Suprapubic skin (tissue), 4 donors: Measurements from ENCODE around the gene UTRN. TPM values are rescaled to one million over a fixed set of nuclear protein-coding genes. Genes with fewer than 3 reads are reported as not detected.

Source experiments
- DNase-seq, 2 donors: peaks; one replicate each; pipeline ENCODE4 v3.0.0-alpha.2; 2019; ENCODE audit warnings: low spot score in 2 of 2
- H3K27ac ChIP-seq: fragments of 200-600 bp; sonication (generic); one replicate; pipeline ENCODE4 v1.5.1; 2019
- H3K27me3 ChIP-seq: fragments of 200-600 bp; sonication (generic); one replicate; pipeline ENCODE4 v1.5.1; 2019
- H3K36me3 ChIP-seq: fragments of 200-600 bp; sonication (generic); one replicate; pipeline ENCODE4 v1.5.1; 2019
- H3K4me1 ChIP-seq: fragments of 200-600 bp; sonication (generic); one replicate; pipeline ENCODE4 v1.5.1; 2019
- H3K4me3 ChIP-seq: fragments of 200-600 bp; sonication (generic); one replicate; pipeline ENCODE4 v1.5.1; 2019; ENCODE audit warnings: mild to moderate bottlenecking
- H3K9me3 ChIP-seq: fragments of 200-600 bp; sonication (generic); one replicate; pipeline ENCODE4 v1.5.1; 2019
- CTCF ChIP-seq, 2 donors: fragments of 200-600 bp in 1 of 2; fragments of 450-650 bp in 1 of 2; sonication (generic) in 1 of 2; IDR thresholded peaks; one replicate each; pipeline ENCODE4 v1.5.1; 2016 to 2019; ENCODE audit warnings: antibody characterized with exemption in 2 of 2, mild to moderate bottlenecking in 1 of 2, moderate library complexity in 1 of 2
- EP300 ChIP-seq: sonication (generic); formaldehyde crosslinking; IDR thresholded peaks from one replicate; pipeline ENCODE4 v1.6.1; 2017; ENCODE audit warnings: antibody characterized with exemption
- POLR2A ChIP-seq, 2 donors: fragments of 450-650 bp; IDR thresholded peaks; one replicate each; pipeline ENCODE4 v1.6.1; 2017; ENCODE audit warnings: antibody characterized with exemption in 2 of 2, mild to moderate bottlenecking in 2 of 2, moderate library complexity in 2 of 2
- POLR2AphosphoS5 ChIP-seq, 3 donors: sonication (generic); formaldehyde crosslinking; IDR thresholded peaks; one replicate each; pipeline ENCODE4 v1.6.1; 2017; ENCODE audit warnings: antibody characterized with exemption in 3 of 3
- WGBS: methylation state at CpG from one replicate; pipeline ENCODE4 v1.1.5; 2018; 5-methylcytosine and 5-hydroxymethylcytosine counted together
- total RNA-seq, 4 donors: library from RNA; depleted of rRNA; stranded (reverse); fragments of >200 nt; gene quantifications; one replicate each; pipeline ENCODE4 v1.1.0, GENCODE V29; 2016

UTRN gene
- total RNA-seq, 4 donors from 2014 or later, result 76.1 to 147 (median 93.1) TPM

GRCh38 chr6:144325232-144325631 is 40.1 kb downstream of the UTRN start:
- Histone ChIP-seq H3K4me3 (no peak overlapping the region), H3K4me1 (peaks cover 31% of the 10 kb centered on the region), H3K9me3 (no peaks in the 10 kb centered on the region), H3K27ac (no peak overlapping the region), H3K27me3 (no peaks in the 10 kb centered on the region), H3K36me3 (no peaks in the 10 kb centered on the region)
- no peak for DNase-seq
- TF ChIP-seq POLR2AphosphoS5 (IDR thresholded peaks at IDR 0.05) (no peak), EP300 (no peak), POLR2A (IDR thresholded peaks at IDR 0.05) (no peak), CTCF (IDR thresholded peaks at IDR 0.05) (no peak)
- 100% methylated on average over 1 of the region's 1 CpG for WGBS

GRCh38 chr6:144326393-144326792 is 41.3 kb downstream of the UTRN start:
- no peaks in the 10 kb centered on the region for H3K27me3 ChIP-seq
- peaks cover 40% of the 10 kb centered on the region for H3K4me1 ChIP-seq
- DNase-seq, result no peak
- no peak overlapping the region for H3K4me3 ChIP-seq
- no peak for TF ChIP-seq POLR2AphosphoS5 (IDR thresholded peaks at IDR 0.05)
- TF ChIP-seq EP300, result no peak
- TF ChIP-seq POLR2A (IDR thresholded peaks at IDR 0.05), result no peak
- TF ChIP-seq CTCF (IDR thresholded peaks at IDR 0.05), result no peak
- H3K36me3 ChIP-seq, result no peaks in the 10 kb centered on the region
- no peaks in the 10 kb centered on the region for H3K9me3 ChIP-seq
- H3K27ac ChIP-seq, result no peak overlapping the region
- 68% methylated on average over 4 of the region's 4 CpGs for WGBS

- TF ChIP-seq POLR2A (IDR thresholded peaks at IDR 0.05), result no peak
- TF ChIP-seq CTCF (IDR thresholded peaks at IDR 0.05), result no peak
- TF ChIP-seq POLR2AphosphoS5 (IDR thresholded peaks at IDR 0.05), result no peak
- no peak for TF ChIP-seq EP300
- H3K36me3 ChIP-seq, result no peaks in the 10 kb centered on the region
- peaks cover 44% of the 10 kb centered on the region for H3K4me1 ChIP-seq
- peak overlapping the region; percentile 67 for H3K27ac ChIP-seq
- WGBS, result 45% methylated on average over 5 of the region's 5 CpGs
- no peak overlapping the region for H3K4me3 ChIP-seq
- H3K27me3 ChIP-seq, result no peaks in the 10 kb centered on the region
- DNase-seq, result no peak
- H3K9me3 ChIP-seq, result no peaks in the 10 kb centered on the region
These were observed 41.9 kb downstream of the UTRN start for GRCh38 chr6:144327081-144327480.

- no peaks in the 10 kb centered on the region for H3K9me3 ChIP-seq
- H3K27ac ChIP-seq, result peak overlapping the region; percentile 44
- no peaks in the 10 kb centered on the region for H3K27me3 ChIP-seq
- no peak for DNase-seq
- peak overlapping the region; percentile 25 for H3K4me3 ChIP-seq
- WGBS, result 47% methylated on average over 10 of the region's 10 CpGs
- H3K4me1 ChIP-seq, result peaks cover 62% of the 10 kb centered on the region
- no peaks in the 10 kb centered on the region for H3K36me3 ChIP-seq
- TF ChIP-seq POLR2AphosphoS5 (IDR thresholded peaks at IDR 0.05), result peak in 2 of 3 donors; percentile 19 to 52
- no peak for TF ChIP-seq POLR2A (IDR thresholded peaks at IDR 0.05)
These were observed 45.2 kb downstream of the UTRN start for GRCh38 chr6:144330017-144330987.

GRCh38 chr6:144331491-144331969 is 46.4 kb downstream of the UTRN start:
- no peak for DNase-seq
- Histone ChIP-seq H3K4me3 (peak overlapping the region; percentile 25), H3K9me3 (no peaks in the 10 kb centered on the region), H3K27me3 (no peaks in the 10 kb centered on the region), H3K36me3 (no peaks in the 10 kb centered on the region), H3K27ac (peak overlapping the region; percentile 12), H3K4me1 (peaks cover 74% of the 10 kb centered on the region)
- TF ChIP-seq POLR2AphosphoS5 (IDR thresholded peaks at IDR 0.05), result no peak
- WGBS, result 50% methylated on average over 8 of the region's 8 CpGs

GRCh38 chr6:144332177-144332576 is 47.0 kb downstream of the UTRN start:
- Histone ChIP-seq H3K4me1 (peaks cover 77% of the 10 kb centered on the region), H3K36me3 (no peaks in the 10 kb centered on the region), H3K9me3 (no peaks in the 10 kb centered on the region), H3K4me3 (no peak overlapping the region), H3K27me3 (no peaks in the 10 kb centered on the region), H3K27ac (peak overlapping the region; percentile 12)
- TF ChIP-seq CTCF (IDR thresholded peaks at IDR 0.05), result no peak
- TF ChIP-seq EP300, result no peak
- TF ChIP-seq POLR2A (IDR thresholded peaks at IDR 0.05), result no peak
- TF ChIP-seq POLR2AphosphoS5 (IDR thresholded peaks at IDR 0.05), result no peak
- WGBS, result 89% methylated on average over 3 of the region's 3 CpGs
- no peak for DNase-seq
